ENCODE data around the gene OR10G7.
"Not testable (repeated sequence)": the region's sequence is repeated elsewhere in the genome, so short reads cannot be mapped to it uniquely, and the experiment has no call there.

The OR10G7 gene

GRCh38 chr11:124050748-124051147 is 9.6 kb upstream of the OR10G7 start:
- Histone ChIP-seq H3K4me1 (ENCODE audit: control insufficient read depth in 1 of 2, insufficient read depth in 2 of 2, low read length in 2 of 2) (no peaks in the 10 kb centered on the region), H3K4me3 (ENCODE audit: low read depth in 1 of 2, low read length in 2 of 2) (no peak overlapping the region), H3K27me3 (ENCODE audit: control insufficient read depth in 1 of 2, insufficient read depth in 2 of 2, low read length in 2 of 2) (no peaks in the 10 kb centered on the region), H3K36me3 (ENCODE audit: control insufficient read depth in 1 of 2, insufficient read depth in 2 of 2, low read length in 2 of 2) (no peaks in the 10 kb centered on the region), H3K27ac (ENCODE audit: low read depth, low read length) (no peak overlapping the region), H3K9me3 (ENCODE audit: control insufficient read depth in 1 of 2, low read length in 2 of 2) (no peaks in the 10 kb centered on the region), H3K9ac (ENCODE audit: low read depth in 1 of 2, low read length in 2 of 2) (no peak overlapping the region)

GRCh38 chr11:124043420-124043819 is 2.3 kb upstream of the OR10G7 start:
- Histone ChIP-seq H3K4me1 (ENCODE audit: control insufficient read depth in 1 of 2, insufficient read depth in 2 of 2, low read length in 2 of 2) (no peaks in the 10 kb centered on the region), H3K27ac (ENCODE audit: low read depth, low read length) (no peak overlapping the region), H3K9ac (ENCODE audit: low read depth in 1 of 2, low read length in 2 of 2) (no peak overlapping the region), H3K36me3 (ENCODE audit: control insufficient read depth in 1 of 2, insufficient read depth in 2 of 2, low read length in 2 of 2) (no peaks in the 10 kb centered on the region), H3K27me3 (ENCODE audit: control insufficient read depth in 1 of 2, insufficient read depth in 2 of 2, low read length in 2 of 2) (no peaks in the 10 kb centered on the region), H3K9me3 (ENCODE audit: control insufficient read depth in 1 of 2, low read length in 2 of 2) (no peaks in the 10 kb centered on the region), H3K4me3 (ENCODE audit: low read depth in 1 of 2, low read length in 2 of 2) (no peak overlapping the region)

- no peak overlapping the region for H3K27ac ChIP-seq (ENCODE audit: low read depth, low read length)
- H3K36me3 ChIP-seq (ENCODE audit: control insufficient read depth in 1 of 2, insufficient read depth in 2 of 2, low read length in 2 of 2): no peaks in the 10 kb centered on the region
- no peaks in the 10 kb centered on the region for H3K9me3 ChIP-seq (ENCODE audit: control insufficient read depth in 1 of 2, low read length in 2 of 2)
- no peak overlapping the region for H3K9ac ChIP-seq (ENCODE audit: low read depth in 1 of 2, low read length in 2 of 2)
- H3K4me1 ChIP-seq (ENCODE audit: control insufficient read depth in 1 of 2, insufficient read depth in 2 of 2, low read length in 2 of 2): no peaks in the 10 kb centered on the region
- no peaks in the 10 kb centered on the region for H3K27me3 ChIP-seq (ENCODE audit: control insufficient read depth in 1 of 2, insufficient read depth in 2 of 2, low read length in 2 of 2)
- no peak overlapping the region for H3K4me3 ChIP-seq (ENCODE audit: low read depth in 1 of 2, low read length in 2 of 2)
Observed at GRCh38 chr11:124039557-124039956, 1.6 kb downstream of the OR10G7 start.

DNA sequence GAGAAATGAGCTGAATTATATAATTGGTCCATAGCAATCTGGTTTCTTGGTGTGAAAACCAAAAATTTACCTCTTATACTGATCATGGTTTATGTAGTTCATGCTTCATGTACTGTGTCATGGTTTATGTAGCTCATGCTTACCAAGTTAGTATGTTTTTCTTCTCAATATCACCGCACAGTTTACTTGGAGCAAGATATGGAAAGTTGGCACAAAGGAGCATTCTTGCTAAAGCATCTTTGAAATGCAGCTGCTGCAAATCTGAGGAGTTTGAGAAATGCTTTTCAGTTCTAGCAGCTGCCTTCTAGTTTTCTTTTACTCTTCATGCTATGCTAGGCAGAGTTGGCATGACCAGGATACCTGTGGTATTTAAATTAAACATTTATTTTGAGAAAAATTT is 4.5 kb downstream of the OR10G7 start:
- H3K36me3 ChIP-seq (ENCODE audit: control insufficient read depth in 1 of 2, insufficient read depth in 2 of 2, low read length in 2 of 2): no peaks in the 10 kb centered on the region
- H3K9ac ChIP-seq (ENCODE audit: low read depth in 1 of 2, low read length in 2 of 2): no peak overlapping the region
- H3K27ac ChIP-seq (ENCODE audit: low read depth, low read length): no peak overlapping the region
- no peaks in the 10 kb centered on the region for H3K27me3 ChIP-seq (ENCODE audit: control insufficient read depth in 1 of 2, insufficient read depth in 2 of 2, low read length in 2 of 2)
- no peaks in the 10 kb centered on the region for H3K4me1 ChIP-seq (ENCODE audit: control insufficient read depth in 1 of 2, insufficient read depth in 2 of 2, low read length in 2 of 2)
- no peak overlapping the region for H3K4me3 ChIP-seq (ENCODE audit: low read depth in 1 of 2, low read length in 2 of 2)
- no peaks in the 10 kb centered on the region for H3K9me3 ChIP-seq (ENCODE audit: control insufficient read depth in 1 of 2, low read length in 2 of 2)

GRCh38 chr11:124026498-124026897 is 14.6 kb downstream of the OR10G7 start, which contains the start of gene OR10G8:
OR10G8 (plus strand) TSS chr11:124026798; CDS start chr11:124029623, 2,825 bp downstream.
- Histone ChIP-seq H3K27me3 (ENCODE audit: control insufficient read depth in 1 of 2, insufficient read depth in 2 of 2, low read length in 2 of 2) (no peaks in the 10 kb centered on the region), H3K9me3 (ENCODE audit: control insufficient read depth in 1 of 2, low read length in 2 of 2) (no peaks in the 10 kb centered on the region), H3K4me3 (ENCODE audit: low read depth in 1 of 2, low read length in 2 of 2) (no peak within 1 kb of the TSS), H3K4me1 (ENCODE audit: control insufficient read depth in 1 of 2, insufficient read depth in 2 of 2, low read length in 2 of 2) (no peaks in the 10 kb centered on the region), H3K9ac (ENCODE audit: low read depth in 1 of 2, low read length in 2 of 2) (no peak within 1 kb of the TSS), H3K36me3 (ENCODE audit: control insufficient read depth in 1 of 2, insufficient read depth in 2 of 2, low read length in 2 of 2) (no peaks in the 10 kb centered on the region), H3K27ac (ENCODE audit: low read depth, low read length) (no peak within 1 kb of the TSS)

- H3K9me3 ChIP-seq (ENCODE audit: control insufficient read depth in 1 of 2, low read length in 2 of 2); H3K27ac ChIP-seq (ENCODE audit: low read depth, low read length); H3K27me3 ChIP-seq (ENCODE audit: control insufficient read depth in 1 of 2, insufficient read depth in 2 of 2, low read length in 2 of 2); H3K4me3 ChIP-seq (ENCODE audit: low read depth in 1 of 2, low read length in 2 of 2); H3K9ac ChIP-seq (ENCODE audit: low read depth in 1 of 2, low read length in 2 of 2); H3K4me1 ChIP-seq (ENCODE audit: control insufficient read depth in 1 of 2, insufficient read depth in 2 of 2, low read length in 2 of 2); H3K36me3 ChIP-seq (ENCODE audit: control insufficient read depth in 1 of 2, insufficient read depth in 2 of 2, low read length in 2 of 2): not testable (repeated sequence)
Observed at GRCh38 chr11:124015837-124016236, 25.3 kb downstream of the OR10G7 start.

- H3K9ac ChIP-seq (ENCODE audit: low read depth in 1 of 2, low read length in 2 of 2): no peak within 1 kb of the TSS
- H3K4me3 ChIP-seq (ENCODE audit: low read depth in 1 of 2, low read length in 2 of 2): no peak within 1 kb of the TSS
- no peaks in the 10 kb centered on the region for H3K4me1 ChIP-seq (ENCODE audit: control insufficient read depth in 1 of 2, insufficient read depth in 2 of 2, low read length in 2 of 2)
- no peaks in the 10 kb centered on the region for H3K36me3 ChIP-seq (ENCODE audit: control insufficient read depth in 1 of 2, insufficient read depth in 2 of 2, low read length in 2 of 2)
- no peak within 1 kb of the TSS for H3K27ac ChIP-seq (ENCODE audit: low read depth, low read length)
- H3K9me3 ChIP-seq (ENCODE audit: control insufficient read depth in 1 of 2, low read length in 2 of 2): no peaks in the 10 kb centered on the region
- no peaks in the 10 kb centered on the region for H3K27me3 ChIP-seq (ENCODE audit: control insufficient read depth in 1 of 2, insufficient read depth in 2 of 2, low read length in 2 of 2)
Observed at GRCh38 chr11:124012697-124013096, 28.4 kb downstream of the OR10G7 start, which contains the start of gene OR10G4. OR10G4 (plus strand) TSS chr11:124012997; CDS start chr11:124015575, 2,578 bp downstream.

DNA sequence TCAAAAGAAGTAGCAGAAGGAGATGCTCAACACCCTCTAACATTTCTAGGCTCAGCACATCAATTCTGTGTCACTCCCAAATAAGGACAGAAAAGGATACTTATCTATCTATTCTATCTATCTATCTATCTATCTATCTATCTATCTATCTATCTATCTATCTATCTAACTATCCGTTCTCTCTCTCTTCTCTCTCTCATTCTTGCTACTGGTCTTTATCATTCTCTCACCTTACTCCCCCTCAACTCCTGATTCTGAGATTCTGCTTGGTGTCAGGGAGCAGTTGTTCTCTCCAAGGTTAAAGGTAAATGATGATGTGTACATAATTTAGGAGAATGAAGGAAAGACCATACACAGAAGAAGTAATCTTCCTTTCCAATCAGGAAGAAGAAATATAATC is 46.0 kb downstream of the OR10G7 start, which contains the start of gene OR10G6:
OR10G6 (minus strand) TSS at position 43 of the 400 bp plus-strand sequence; CDS start at position 43, 0 bp downstream.
- Histone ChIP-seq H3K4me3 (ENCODE audit: low read depth in 1 of 2, low read length in 2 of 2) (no peak within 1 kb of the TSS), H3K9me3 (ENCODE audit: control insufficient read depth in 1 of 2, low read length in 2 of 2) (no peaks in the 10 kb centered on the region), H3K27me3 (ENCODE audit: control insufficient read depth in 1 of 2, insufficient read depth in 2 of 2, low read length in 2 of 2) (no peaks in the 10 kb centered on the region), H3K36me3 (ENCODE audit: control insufficient read depth in 1 of 2, insufficient read depth in 2 of 2, low read length in 2 of 2) (no peaks in the 10 kb centered on the region), H3K27ac (ENCODE audit: low read depth, low read length) (no peak within 1 kb of the TSS), H3K4me1 (ENCODE audit: control insufficient read depth in 1 of 2, insufficient read depth in 2 of 2, low read length in 2 of 2) (no peaks in the 10 kb centered on the region), H3K9ac (ENCODE audit: low read depth in 1 of 2, low read length in 2 of 2) (no peak within 1 kb of the TSS)
